ENCODE results near the gene LPAR5. TPM values are rescaled to one million over a fixed set of nuclear protein-coding genes. Genes with fewer than 3 reads are reported as not detected.

The LPAR5 gene
- total RNA-seq, 1 donor = not detected

GRCh38 chr12:6615802-6616201 is 20.0 kb downstream of the LPAR5 start:
- DNase-seq (ENCODE audit: low read depth) = no peak
- H3K4me3 ChIP-seq (ENCODE audit: low read depth, low read length) = no peak overlapping the region
- no peak for TF ChIP-seq CTCF (IDR thresholded peaks at IDR 0.05; ENCODE audit: insufficient read depth, low read length)

DNA sequence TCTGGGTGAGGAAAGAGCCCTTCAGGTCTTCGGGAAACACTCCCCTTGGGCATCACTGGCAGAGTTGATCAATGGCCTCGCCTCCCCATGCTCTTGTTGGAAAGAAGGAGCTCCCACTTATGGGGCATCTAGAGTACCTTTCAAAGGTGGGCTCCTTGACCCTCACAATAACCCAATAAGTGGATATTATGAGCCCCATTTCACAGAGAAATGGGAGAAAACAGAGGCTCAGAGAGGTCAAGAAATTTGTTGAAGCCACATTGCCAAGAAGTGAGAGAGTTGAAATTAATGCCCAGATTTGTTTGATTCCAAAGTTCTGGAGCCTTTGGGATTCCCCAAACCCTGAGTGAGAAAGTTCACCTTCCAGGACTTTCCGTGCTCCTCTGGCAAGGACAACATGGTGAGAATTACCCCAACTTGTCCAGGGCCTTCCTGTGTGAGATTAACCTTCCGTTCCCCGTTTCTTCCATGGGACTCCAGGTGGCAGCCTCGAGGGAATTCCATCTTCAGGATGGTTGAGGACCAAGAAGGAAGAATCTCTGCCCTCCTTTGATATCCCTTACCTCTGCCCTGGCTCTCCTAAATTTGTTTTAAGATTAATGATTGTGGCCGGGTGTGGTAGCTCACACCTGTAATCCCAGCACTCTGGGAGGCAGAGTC is 21.1 kb downstream of the LPAR5 start:
- no peak for TF ChIP-seq CTCF (IDR thresholded peaks at IDR 0.05; ENCODE audit: insufficient read depth, low read length)
- DNase-seq (ENCODE audit: low read depth) = no peak
- H3K4me3 ChIP-seq (ENCODE audit: low read depth, low read length) = no peak overlapping the region

DNA sequence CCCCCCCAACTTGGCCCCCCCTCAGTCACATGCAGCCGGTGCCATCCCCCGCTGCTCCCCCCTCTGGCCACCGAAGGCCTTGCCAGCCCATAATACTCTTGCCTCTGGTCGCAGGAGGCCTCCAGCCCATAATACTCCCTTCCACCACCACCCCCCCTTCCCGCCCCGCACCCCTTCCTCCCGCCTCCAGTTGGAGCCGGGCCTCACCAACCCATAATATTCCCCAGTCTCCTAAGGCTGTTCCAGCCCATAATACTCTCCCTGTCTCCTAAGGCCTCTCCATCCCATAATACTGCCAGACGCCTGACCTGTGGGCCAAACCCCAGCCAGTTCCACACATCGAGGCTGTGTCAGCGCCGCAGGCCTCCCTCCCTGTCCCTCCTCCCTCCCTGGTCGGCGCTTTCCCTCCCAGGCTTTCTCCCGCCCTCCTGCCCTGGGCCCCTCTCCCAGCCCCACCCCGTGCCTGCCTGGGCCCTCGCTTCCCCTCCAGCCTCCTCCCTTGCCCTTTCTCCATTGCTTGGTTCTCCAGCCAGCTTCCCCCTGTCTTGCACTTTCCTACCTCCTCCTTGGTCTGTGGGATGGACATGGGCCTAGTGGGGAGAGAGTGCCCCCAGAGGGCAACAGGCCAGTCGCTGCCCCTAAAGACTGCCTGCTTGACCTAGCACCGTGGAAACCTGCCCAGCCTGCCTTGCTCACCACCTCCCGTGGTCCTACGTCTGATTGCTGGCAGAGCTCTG is 21.8 kb downstream of the LPAR5 start:
- TF ChIP-seq CTCF (IDR thresholded peaks at IDR 0.05; ENCODE audit: insufficient read depth, low read length) = peak; percentile 12
- no peak overlapping the region for H3K4me3 ChIP-seq (ENCODE audit: low read depth, low read length)
- DNase-seq (ENCODE audit: low read depth) = peak; percentile 99

DNA sequence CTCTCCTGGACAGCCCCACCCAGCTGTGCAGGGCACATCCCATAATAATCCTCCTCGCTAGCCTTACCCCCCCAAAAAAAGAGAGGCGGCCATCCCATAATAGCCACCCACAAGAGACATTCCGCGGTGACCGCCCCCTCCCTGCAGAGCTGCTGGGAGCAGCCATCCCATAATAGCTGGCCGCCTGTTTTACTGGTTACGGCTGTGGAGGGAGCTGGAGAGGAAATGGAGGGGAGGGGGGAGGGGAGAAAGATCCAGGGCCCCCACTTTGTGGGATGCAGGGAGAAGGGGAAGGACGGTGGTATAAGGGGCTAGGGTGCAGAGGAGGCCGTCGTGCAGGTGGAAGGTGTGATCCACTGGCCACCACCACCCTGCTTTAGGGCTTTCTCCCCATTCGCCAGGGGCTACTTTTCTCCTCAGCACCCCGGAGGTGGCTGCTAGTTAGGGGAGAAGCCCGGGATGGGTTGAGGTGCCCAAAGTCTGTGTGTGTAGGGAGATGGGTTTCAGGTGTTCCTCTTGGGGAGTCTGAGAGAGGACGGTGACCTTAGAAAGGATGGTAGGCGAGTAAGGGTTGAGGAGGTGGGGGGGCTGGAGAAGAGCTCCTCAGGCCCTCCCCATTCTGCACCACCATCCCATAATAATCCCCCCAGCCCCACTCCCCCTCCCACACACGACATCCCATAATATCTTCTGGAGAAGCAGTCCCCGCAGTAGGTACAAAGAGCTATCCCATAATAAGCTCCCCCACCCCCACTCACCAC is 22.6 kb downstream of the LPAR5 start:
- peak overlapping the region; percentile 13 for H3K4me3 ChIP-seq (ENCODE audit: low read depth, low read length)
- peak; percentile 12 for TF ChIP-seq CTCF (IDR thresholded peaks at IDR 0.05; ENCODE audit: insufficient read depth, low read length)
- DNase-seq (ENCODE audit: low read depth) = peak; percentile 75

DNA sequence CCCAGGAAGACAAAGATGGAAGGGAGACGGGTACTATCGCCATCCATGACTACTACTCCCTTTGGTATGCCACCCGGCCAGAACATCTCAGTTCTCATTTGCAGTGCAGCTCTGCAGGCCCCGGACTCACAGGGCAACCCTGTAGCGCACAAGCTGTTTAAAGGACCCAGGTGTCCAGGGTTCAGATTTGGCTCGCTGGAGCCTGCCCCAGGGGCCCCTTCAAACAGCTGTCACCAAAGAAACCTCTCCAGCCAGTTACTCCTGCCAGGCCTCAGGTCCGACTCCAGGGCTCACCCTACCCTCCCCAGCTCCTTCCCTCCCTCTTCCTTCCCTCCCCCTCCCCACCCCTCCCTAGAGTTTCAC is 23.1 kb downstream of the LPAR5 start:
- DNase-seq (ENCODE audit: low read depth) = no peak
- H3K4me3 ChIP-seq (ENCODE audit: low read depth, low read length) = no peak overlapping the region
- TF ChIP-seq CTCF (IDR thresholded peaks at IDR 0.05; ENCODE audit: insufficient read depth, low read length) = no peak

DNA sequence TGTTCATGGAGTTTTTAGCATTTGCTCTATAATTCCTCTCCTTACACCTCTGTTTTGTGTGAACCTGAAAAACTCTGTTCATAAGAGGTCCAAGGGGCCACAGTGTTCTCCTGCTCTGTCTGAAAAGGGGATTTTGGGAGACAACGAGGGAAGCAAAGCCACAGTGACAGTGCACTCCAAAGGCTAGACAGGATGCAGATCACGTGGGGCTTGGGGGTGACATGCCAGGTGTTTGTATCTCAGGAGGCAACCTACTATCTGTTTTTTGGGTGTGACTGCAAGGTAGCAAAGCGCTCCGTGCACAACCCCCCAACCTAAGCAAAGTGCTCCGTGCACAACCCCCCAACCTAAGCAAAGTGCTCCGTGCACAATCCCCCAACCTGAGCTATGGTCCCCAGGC is 23.5 kb downstream of the LPAR5 start:
- no peak overlapping the region for H3K4me3 ChIP-seq (ENCODE audit: low read depth, low read length)
- no peak for DNase-seq (ENCODE audit: low read depth)
- TF ChIP-seq CTCF (IDR thresholded peaks at IDR 0.05; ENCODE audit: insufficient read depth, low read length) = no peak
